ENCODE results near the gene PDSS2. TPM values are rescaled to one million over a fixed set of nuclear protein-coding genes. Genes with fewer than 3 reads are reported as not detected.

The PDSS2 gene
- total and polyA plus RNA-seq, 2 of the 8 experiments (the other 6 are each of a cell fraction or from before 2014, with no cell fraction given) = 10.7 to 16.1 TPM

DNA sequence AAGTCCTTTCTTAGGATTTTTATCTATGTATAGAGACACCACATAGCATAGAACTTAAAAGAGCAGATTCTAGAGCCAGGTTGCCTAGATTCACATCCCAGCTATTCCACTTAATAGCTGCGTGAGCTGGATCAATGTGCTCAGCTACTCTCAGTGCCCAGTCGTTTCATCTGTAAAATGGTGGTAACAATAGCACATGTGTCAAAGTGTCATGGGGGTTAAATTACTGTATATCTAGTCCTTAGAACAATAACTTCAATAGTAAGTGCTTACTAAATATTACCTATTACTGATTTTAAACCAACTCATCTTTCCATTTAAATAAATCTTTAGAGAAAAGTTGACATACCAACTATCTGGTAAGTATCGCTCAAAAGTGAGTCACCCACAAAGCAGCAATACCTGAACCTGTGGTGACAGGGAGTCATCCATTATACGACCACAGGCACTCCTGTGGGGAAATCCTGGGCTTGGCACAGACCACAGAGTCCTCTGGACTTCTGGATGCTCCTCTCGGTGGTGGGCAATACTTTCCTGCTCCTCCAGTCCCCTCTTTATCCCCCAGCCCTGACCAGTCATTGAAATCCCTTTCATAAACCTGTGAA is 154.8 kb downstream of the PDSS2 start:
- no peaks in the 10 kb centered on the region for H3K36me3 ChIP-seq (ENCODE audit: control insufficient read depth in 2 of 4, insufficient read depth in 4 of 4, low read length in 3 of 4)
- no peak overlapping the region for H2BK20ac ChIP-seq (ENCODE audit: low read length)
- H2BK5ac ChIP-seq (ENCODE audit: low read depth, low read length) = no peak overlapping the region
- H3K23me2 ChIP-seq (ENCODE audit: low read depth, low read length) = no peaks in the 10 kb centered on the region
- no peak overlapping the region for H2AFZ ChIP-seq (ENCODE audit: low read length)
- peaks cover 0 to 2% of the 10 kb centered on the region in 2 experiments; a peak in 1 of 4 replicates for H3K9me3 ChIP-seq (ENCODE audit: insufficient read depth in 2 of 2, low read depth in 1 of 2, low read length in 1 of 2)
- H4K8ac ChIP-seq (ENCODE audit: extremely low read depth, insufficient read depth, low read length) = no peak overlapping the region
- H3K9ac ChIP-seq (replicated peaks in 1 of 4; ENCODE audit: extremely low read depth in 1 of 4, low read depth in 3 of 4, low read length in 3 of 4) = no peak overlapping the region
- H3K4me1 ChIP-seq (replicated peaks in 1 of 4; ENCODE audit: control insufficient read depth in 3 of 4, insufficient read depth in 4 of 4, low read length in 3 of 4) = no peaks in the 10 kb centered on the region
- no peak for DNase-seq (ENCODE audit: low read depth in 1 of 2, low spot score in 2 of 2)
- H3K79me2 ChIP-seq (ENCODE audit: control insufficient read depth in 1 of 2, insufficient read depth in 2 of 2, low read length in 2 of 2) = no peaks in the 10 kb centered on the region
- POLR2A ChIA-PET (ENCODE audit: partially characterized antibody) = no interaction called here
- 89% methylated on average over 5 of the region's 5 CpGs; no CpG with 5 or more reads in 1 of the 2 experiments for WGBS, 2 experiments (ENCODE audit: extremely low coverage in 1 of 2, insufficient coverage in 1 of 2, insufficient read length in 1 of 2, insufficient replicate concordance in 2 of 2, low coverage in 1 of 2, low lambda C conversion rate in 2 of 2, missing lambda C conversion rate in 1 of 2)
- H2BK120ac ChIP-seq (replicated peaks; ENCODE audit: low read depth, low read length) = no peak overlapping the region
- no peak overlapping the region for H3K27ac ChIP-seq (ENCODE audit: low read depth, low read length)
- H3K27me3 ChIP-seq (replicated peaks in 1 of 4; ENCODE audit: control insufficient read depth in 3 of 4, extremely low read depth in 1 of 4, insufficient read depth in 3 of 4, low read length in 3 of 4) = no peaks in the 10 kb centered on the region
- H4K20me1 ChIP-seq (replicated peaks in 1 of 2; ENCODE audit: control insufficient read depth in 1 of 2, insufficient read depth in 2 of 2, low read length in 2 of 2) = no peaks in the 10 kb centered on the region
- no peaks in the 10 kb centered on the region for H3K79me1 ChIP-seq (ENCODE audit: low read depth, low read length)
- FAIRE-seq = no peak
- H2AK5ac ChIP-seq (ENCODE audit: low read depth, low read length) = no peak overlapping the region
- no peak overlapping the region for H2BK12ac ChIP-seq (ENCODE audit: low read depth, low read length)
- no peak overlapping the region for H3K4me2 ChIP-seq (ENCODE audit: insufficient read depth in 1 of 2, low read depth in 2 of 2, low read length in 2 of 2)
- CTCF ChIA-PET (ENCODE audit: partially characterized antibody) = interaction anchor here (0.6 kb wide), 1 partner anchor 35 kb away, joined by 3 read pairs; no protein-coding TSS in a partner anchor
- H3K14ac ChIP-seq (ENCODE audit: insufficient read length) = no peak overlapping the region
- H2BK15ac ChIP-seq (ENCODE audit: low read length) = no peak overlapping the region
- H3K18ac ChIP-seq (ENCODE audit: extremely low read depth, low read length) = no peak overlapping the region
- H4K5ac ChIP-seq (ENCODE audit: insufficient read length, low read depth, low read length) = no peak overlapping the region
- no peak overlapping the region for H3K23ac ChIP-seq (ENCODE audit: insufficient read length)
- no peak overlapping the region for H3K4ac ChIP-seq (replicated peaks; ENCODE audit: insufficient read length, low read depth, low read length)
- H3K56ac ChIP-seq (replicated peaks; ENCODE audit: insufficient read length, low read depth, low read length) = no peak overlapping the region
- no peak overlapping the region for H4K91ac ChIP-seq (replicated peaks; ENCODE audit: insufficient read length, low read length)
- H3K4me3 ChIP-seq (ENCODE audit: extremely low read depth in 1 of 4, insufficient read depth in 2 of 4, low read depth in 3 of 4, low read length in 4 of 4) = no peak overlapping the region
- TF ChIP-seq, protein P1, sequence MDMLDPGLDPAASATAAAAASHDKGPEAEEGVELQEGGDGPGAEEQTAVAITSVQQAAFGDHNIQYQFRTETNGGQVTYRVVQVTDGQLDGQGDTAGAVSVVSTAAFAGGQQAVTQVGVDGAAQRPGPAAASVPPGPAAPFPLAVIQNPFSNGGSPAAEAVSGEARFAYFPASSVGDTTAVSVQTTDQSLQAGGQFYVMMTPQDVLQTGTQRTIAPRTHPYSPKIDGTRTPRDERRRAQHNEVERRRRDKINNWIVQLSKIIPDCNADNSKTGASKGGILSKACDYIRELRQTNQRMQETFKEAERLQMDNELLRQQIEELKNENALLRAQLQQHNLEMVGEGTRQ (IDR thresholded peaks at IDR 0.05; ENCODE audit: low read length) = no peak
- TF ChIP-seq EP300 (IDR thresholded peaks at IDR 0.05; ENCODE audit: borderline replicate concordance in 1 of 2, low read depth in 2 of 2, low read length in 2 of 2) (no peak), SP4 (IDR thresholded peaks at IDR 0.05; ENCODE audit: low read length) (no peak), CHD1 (IDR thresholded peaks at IDR 0.05; ENCODE audit: low read depth, low read length) (no peak), JUND (IDR thresholded peaks at IDR 0.05; ENCODE audit: low read length) (no peak), GABPA (IDR thresholded peaks at IDR 0.05; ENCODE audit: borderline replicate concordance, insufficient read depth, low read length) (no peak), RXRA (IDR thresholded peaks at IDR 0.05; ENCODE audit: insufficient read depth, low read depth, low read length) (no peak), ZNF274 (IDR thresholded peaks at IDR 0.05; ENCODE audit: borderline replicate concordance, extremely low read depth, low read length) (no peak), SIRT6 (IDR thresholded peaks at IDR 0.05; ENCODE audit: low read length) (no peak), HDAC6 (IDR thresholded peaks at IDR 0.05; ENCODE audit: low read depth, low read length) (no peak), TEAD4 (IDR thresholded peaks at IDR 0.05; ENCODE audit: low read depth, low read length) (no peak), PHF8 (conservative IDR thresholded peaks at IDR 0.05; ENCODE audit: low read depth, low read length) (no peak)
